HEK293 (cell line): ENCODE results near the gene WDR48.

Source experiments
- CTCF ChIA-PET: fragments of 350-600 bp; formaldehyde crosslinking; extraction: SDS; loops from one replicate; lab custom pipeline; 2021; ENCODE audit warnings: antibody characterized with exemption; lab: Yijun Ruan, JAX
- POLR2A ChIA-PET: fragments of 300-600 bp; formaldehyde crosslinking; extraction: SDS; loops from one replicate; lab custom pipeline; 2020; ENCODE audit warnings: antibody characterized with exemption, inconsistent platforms; lab: Yijun Ruan, JAX
- H3K27ac ChIP-seq: fragments of 200-500 bp; sonication (Bioruptor generic); 2 replicates; pipeline ENCODE4 v1.5.1; 2014; ENCODE audit warnings: low read depth, low read length, control low read depth, inconsistent platforms; ENCODE audit errors: extremely low read depth
- H3K36me3 ChIP-seq, 2 experiments: fragments of 200-500 bp in 1 of 2; sonication (Bioruptor generic) in 1 of 2; 1 replicate in 1 of 2; 2 replicates in 1 of 2; pipeline ENCODE4 v1.5.1; 2014 to 2017; ENCODE audit warnings: inconsistent platforms in 2 of 2, low read length in 2 of 2; ENCODE audit not compliant: control insufficient read depth in 2 of 2, insufficient read depth in 1 of 2
- H3K4me1 ChIP-seq: fragments of 200-500 bp; sonication (Bioruptor generic); 2 replicates; pipeline ENCODE4 v1.5.1; 2014; ENCODE audit warnings: mild to moderate bottlenecking, low read length, inconsistent platforms; ENCODE audit not compliant: control insufficient read depth, insufficient read depth
- H3K4me3 ChIP-seq: 2 replicates; pipeline ENCODE4 v1.5.1; 2011; ENCODE audit warnings: low read depth, mild to moderate bottlenecking, control low read depth, low read length, moderate library complexity
- H3K9me3 ChIP-seq: fragments of 200-500 bp; sonication (Bioruptor generic); 2 replicates; pipeline ENCODE4 v1.5.1; 2014; ENCODE audit warnings: low read depth, low read length, inconsistent platforms; ENCODE audit not compliant: control insufficient read depth, insufficient read depth
- GLIS1 ChIP-seq: fragments of 450-650 bp; formaldehyde crosslinking; IDR thresholded peaks from 2 replicates; pipeline ENCODE4 v1.5.1; 2016; ENCODE audit warnings: missing biosample characterization, missing genetic modification characterization
- REST ChIP-seq: fragments of 450-650 bp; formaldehyde crosslinking; IDR thresholded peaks from 2 replicates; pipeline ENCODE4 v1.5.1; 2016; ENCODE audit warnings: missing biosample characterization, missing genetic modification characterization
- ZBTB10 ChIP-seq: fragments of 450-650 bp; formaldehyde crosslinking; IDR thresholded peaks from 2 replicates; pipeline ENCODE4 v1.5.1; 2016; ENCODE audit warnings: missing biosample characterization, missing genetic modification characterization
- ZBTB6 ChIP-seq: fragments of 450-650 bp; formaldehyde crosslinking; IDR thresholded peaks from 2 replicates; pipeline ENCODE4 v1.5.1; 2017; ENCODE audit warnings: missing biosample characterization, missing genetic modification characterization
- ZNF133 ChIP-seq: fragments of 450-650 bp; formaldehyde crosslinking; IDR thresholded peaks from 2 replicates; pipeline ENCODE4 v1.5.1; 2016; ENCODE audit warnings: missing biosample characterization, missing genetic modification characterization
- ZNF266 ChIP-seq: fragments of 450-650 bp; formaldehyde crosslinking; IDR thresholded peaks from 2 replicates; pipeline ENCODE4 v1.5.1; 2016; ENCODE audit warnings: missing biosample characterization, missing genetic modification characterization, low read depth
- ZNF335 ChIP-seq: fragments of 450-650 bp; formaldehyde crosslinking; conservative IDR thresholded peaks from 2 replicates; pipeline ENCODE4 v1.5.1; 2016; ENCODE audit warnings: missing biosample characterization, missing genetic modification characterization
- ZNF394 ChIP-seq: fragments of 450-650 bp; formaldehyde crosslinking; IDR thresholded peaks from 2 replicates; pipeline ENCODE4 v1.5.1; 2016; ENCODE audit warnings: missing biosample characterization, missing genetic modification characterization, mild to moderate bottlenecking, moderate library complexity, borderline replicate concordance
- ZNF449 ChIP-seq: fragments of 450-650 bp; formaldehyde crosslinking; IDR thresholded peaks from 2 replicates; pipeline ENCODE4 v1.5.1; 2017; ENCODE audit warnings: missing biosample characterization, mild to moderate bottlenecking, missing genetic modification characterization, moderate library complexity
- ZNF473 ChIP-seq: fragments of 450-650 bp; formaldehyde crosslinking; IDR thresholded peaks from 2 replicates; pipeline ENCODE4 v1.5.1; 2017; ENCODE audit warnings: missing biosample characterization, missing genetic modification characterization
- ZNF544 ChIP-seq: fragments of 450-650 bp; formaldehyde crosslinking; IDR thresholded peaks from 2 replicates; pipeline ENCODE4 v1.5.0; 2017; ENCODE audit warnings: missing biosample characterization, missing genetic modification characterization
- ZNF585B ChIP-seq: fragments of 450-650 bp; formaldehyde crosslinking; IDR thresholded peaks from 2 replicates; pipeline ENCODE4 v1.5.1; 2016; ENCODE audit warnings: missing biosample characterization, missing genetic modification characterization
- ZSCAN30 ChIP-seq: fragments of 450-650 bp; IDR thresholded peaks from 2 replicates; pipeline ENCODE4 v1.5.1; 2018; ENCODE audit warnings: missing biosample characterization, mild to moderate bottlenecking, missing genetic modification characterization, moderate library complexity

Gene WDR48

GRCh38 chr3:39067286-39067685 lies 15.5 kb downstream of the WDR48 start (continued):
- TF ChIP-seq ZNF449 (tag by site-specific recombination): no peak
- TF ChIP-seq ZNF585B (tag by site-specific recombination): no peak
- TF ChIP-seq ZNF394 (tag by site-specific recombination): no peak
- TF ChIP-seq, all 188 proteins: peak for 0

- POLR2A ChIA-PET: no interaction called here
- no peak overlapping the region for H3K4me3 ChIP-seq
Observed at GRCh38 chr3:39068556-39068955, 16.7 kb downstream of the WDR48 start.

More at GRCh38 chr3:39068556-39068955, 16.7 kb downstream of the WDR48 start:
- no peaks in the 10 kb centered on the region for H3K4me1 ChIP-seq
- TF ChIP-seq REST (no peak), ZBTB10 (no peak), ZNF266 (no peak), ZBTB6 (no peak), ZNF335 (no peak), ZNF449 (tag by site-specific recombination) (no peak), ZNF473 (tag by site-specific recombination) (no peak), ZNF544 (tag by site-specific recombination) (no peak), ZNF133 (no peak), ZSCAN30 (tag by site-specific recombination) (no peak), GLIS1 (no peak)
- H3K36me3 ChIP-seq: peaks cover 5 to 66% of the 10 kb centered on the region in 2 experiments; a peak in 2 of 3 replicates
- no peak overlapping the region for H3K27ac ChIP-seq
- no peaks in the 10 kb centered on the region for H3K9me3 ChIP-seq
- CTCF ChIA-PET: interaction anchor here (0.5 to 1.6 kb wide), 5 partner anchors 60 to 1160 kb away, joined by 3 to 5 read pairs (median 3); no protein-coding TSS in a partner anchor
